ENCODE results near the gene PRKAR1B.
"Not testable (repeated sequence)": the region's sequence is repeated elsewhere in the genome, so short reads cannot be mapped to it uniquely, and the experiment has no call there.

The PRKAR1B gene

DNA sequence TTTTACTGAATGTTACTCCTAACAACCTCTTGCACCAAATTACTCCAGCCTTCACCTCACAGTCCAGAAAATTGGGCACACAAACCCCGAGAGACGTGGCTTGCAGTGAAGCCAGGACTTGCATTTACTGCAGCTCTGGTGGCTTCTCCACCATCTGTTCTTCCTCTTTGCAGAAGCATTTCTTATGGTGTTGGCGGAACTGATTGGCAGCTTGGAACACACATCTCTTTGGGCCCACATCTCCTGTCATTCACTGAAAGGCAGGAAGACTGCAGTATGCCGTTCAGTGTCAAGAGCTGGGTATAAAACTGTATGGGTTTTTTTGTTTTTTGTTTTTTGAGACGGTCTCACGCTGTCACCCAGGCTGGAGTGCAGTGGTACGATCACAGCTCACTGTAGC is 38.3 kb upstream of the PRKAR1B start:
- DNase-seq (ENCODE audit: insufficient read length, low spot score) (no peak), FAIRE-seq (no peak)
- TF ChIP-seq POLR2A (IDR thresholded peaks at IDR 0.05; ENCODE audit: low read depth, low read length), result no peak

DNA sequence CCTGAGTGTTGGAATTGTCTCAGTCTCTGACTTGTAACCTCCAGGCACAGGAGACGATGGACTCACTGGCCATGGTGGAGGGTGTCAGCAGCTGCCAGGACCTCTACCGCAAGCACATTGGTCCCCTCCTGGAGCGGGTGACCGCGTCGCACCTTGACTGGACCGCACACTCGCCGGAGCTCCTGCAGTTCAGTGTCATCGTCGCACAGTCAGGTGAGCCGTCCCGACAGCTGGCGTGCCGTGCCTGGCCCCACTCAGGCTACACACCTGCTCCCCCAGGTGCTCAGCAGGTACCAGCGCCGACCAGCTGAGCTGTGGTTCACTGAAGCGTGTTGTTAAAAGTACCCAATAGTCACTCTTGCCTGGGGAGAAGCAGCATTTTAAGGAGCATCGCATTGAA is 36.7 kb upstream of the PRKAR1B start:
- DNase-seq (ENCODE audit: insufficient read length, low spot score) (no peak), FAIRE-seq (no peak)
- TF ChIP-seq POLR2A (IDR thresholded peaks at IDR 0.05; ENCODE audit: low read depth, low read length), result no peak

DNA sequence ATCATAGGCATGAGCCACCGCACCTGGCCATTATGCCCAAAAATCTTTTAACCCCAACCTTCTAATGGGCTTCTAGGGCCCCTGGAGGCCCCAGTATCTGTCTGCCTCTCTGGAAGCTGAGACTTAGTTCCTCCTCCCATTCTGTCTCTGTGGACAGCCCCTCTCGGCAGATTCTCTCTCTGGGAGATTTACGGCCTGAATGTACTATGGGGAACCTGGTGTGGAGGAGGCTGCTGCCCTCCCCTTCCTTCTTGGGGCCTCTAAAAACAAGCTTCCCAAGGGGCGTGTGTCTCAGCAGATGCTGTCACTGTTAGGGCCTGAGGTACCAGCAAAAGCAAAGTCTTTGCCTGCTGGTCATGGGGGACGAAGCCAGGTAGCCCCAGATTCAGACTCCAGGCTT is 35.8 kb upstream of the PRKAR1B start:
- no peak for FAIRE-seq
- no peak for TF ChIP-seq POLR2A (IDR thresholded peaks at IDR 0.05; ENCODE audit: low read depth, low read length)
- no peak for DNase-seq (ENCODE audit: insufficient read length, low spot score)

DNA sequence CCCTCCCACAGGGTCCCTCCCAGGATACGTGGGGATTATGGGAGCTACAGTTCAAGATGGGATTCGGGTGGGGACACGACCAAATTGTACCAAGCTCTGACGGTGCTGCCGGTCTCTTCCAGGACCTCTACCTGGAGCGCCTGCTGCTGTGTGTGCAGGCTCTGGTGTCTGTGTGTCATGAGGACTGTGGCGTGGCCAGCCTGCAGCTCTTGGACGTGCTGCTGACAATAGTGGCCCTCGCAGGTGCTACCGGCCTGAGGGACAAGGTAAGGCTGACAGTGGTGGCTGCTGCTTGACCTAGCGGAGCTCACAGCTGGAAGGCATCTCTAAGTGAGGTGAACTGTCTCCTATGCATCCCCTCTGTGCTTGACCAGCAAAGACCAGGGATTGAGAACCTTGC is 34.5 kb upstream of the PRKAR1B start:
- FAIRE-seq, result no peak
- TF ChIP-seq POLR2A (IDR thresholded peaks at IDR 0.05; ENCODE audit: low read depth, low read length), result no peak
- no peak for DNase-seq (ENCODE audit: insufficient read length, low spot score)

DNA sequence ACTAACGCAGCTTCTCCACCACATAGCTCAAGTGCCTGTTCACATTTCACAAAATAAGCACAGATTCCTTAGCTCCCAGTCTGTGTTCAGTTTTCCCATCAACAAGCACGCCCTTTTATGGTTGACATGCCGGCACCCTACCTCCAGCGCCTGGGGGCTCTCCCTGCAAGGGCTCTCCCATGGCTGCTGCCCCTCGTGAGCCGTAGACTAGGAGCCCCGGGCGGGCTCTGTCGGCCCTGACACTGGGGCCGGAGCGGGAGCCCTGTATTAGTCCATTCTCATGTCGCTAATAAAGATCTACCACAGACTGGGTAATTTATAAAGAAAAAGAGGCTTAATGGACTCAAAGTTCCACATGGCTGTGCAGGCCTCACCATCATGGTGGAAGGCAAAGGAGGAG is 34.0 kb upstream of the PRKAR1B start:
- no peak for TF ChIP-seq POLR2A (IDR thresholded peaks at IDR 0.05; ENCODE audit: low read depth, low read length)
- FAIRE-seq (no peak), DNase-seq (ENCODE audit: insufficient read length, low spot score) (no peak)

DNA sequence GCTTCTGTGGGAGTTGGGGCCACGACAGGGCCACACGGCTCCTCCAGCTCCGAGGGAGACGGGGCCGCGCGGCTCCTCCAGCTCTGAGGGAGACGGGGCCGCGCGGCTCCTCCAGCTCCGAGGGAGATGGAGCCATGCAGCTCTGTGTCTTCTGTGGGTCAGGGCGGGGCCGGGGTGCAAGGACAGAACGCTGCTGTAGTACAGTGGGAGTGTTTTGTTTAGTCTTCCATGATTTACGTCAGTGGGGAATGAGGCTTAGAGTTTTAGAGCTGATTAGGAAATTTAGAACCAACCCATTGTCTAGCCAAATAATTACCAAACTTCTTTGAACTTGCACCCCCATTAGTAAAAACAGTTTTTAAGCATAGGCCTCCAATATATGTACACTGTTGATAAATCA is 32.9 kb upstream of the PRKAR1B start:
- FAIRE-seq (no peak), DNase-seq (ENCODE audit: insufficient read length, low spot score) (no peak)
- TF ChIP-seq POLR2A (IDR thresholded peaks at IDR 0.05; ENCODE audit: low read depth, low read length), result no peak

DNA sequence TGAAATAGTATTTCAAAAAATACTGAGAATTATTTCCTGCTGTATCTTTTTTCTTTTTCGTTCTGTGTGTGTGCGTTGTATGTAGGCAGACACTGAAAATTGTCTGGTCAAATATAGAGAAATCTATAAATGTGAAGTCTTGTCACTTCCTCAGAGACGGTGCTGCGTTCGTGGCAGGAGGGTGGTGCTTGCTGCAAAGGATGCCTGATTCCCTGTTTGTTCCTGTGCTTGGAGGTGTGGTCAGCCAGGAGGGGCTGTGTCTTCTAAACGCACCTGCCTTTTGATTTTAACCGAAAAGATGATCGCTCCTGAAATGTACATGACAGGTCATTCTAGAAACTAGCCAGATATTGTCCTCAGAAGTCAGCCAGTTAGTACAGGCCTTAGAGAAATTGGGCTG is 32.5 kb upstream of the PRKAR1B start:
- no peak for TF ChIP-seq POLR2A (IDR thresholded peaks at IDR 0.05; ENCODE audit: low read depth, low read length)
- no peak for DNase-seq (ENCODE audit: insufficient read length, low spot score)
- no peak for FAIRE-seq

DNA sequence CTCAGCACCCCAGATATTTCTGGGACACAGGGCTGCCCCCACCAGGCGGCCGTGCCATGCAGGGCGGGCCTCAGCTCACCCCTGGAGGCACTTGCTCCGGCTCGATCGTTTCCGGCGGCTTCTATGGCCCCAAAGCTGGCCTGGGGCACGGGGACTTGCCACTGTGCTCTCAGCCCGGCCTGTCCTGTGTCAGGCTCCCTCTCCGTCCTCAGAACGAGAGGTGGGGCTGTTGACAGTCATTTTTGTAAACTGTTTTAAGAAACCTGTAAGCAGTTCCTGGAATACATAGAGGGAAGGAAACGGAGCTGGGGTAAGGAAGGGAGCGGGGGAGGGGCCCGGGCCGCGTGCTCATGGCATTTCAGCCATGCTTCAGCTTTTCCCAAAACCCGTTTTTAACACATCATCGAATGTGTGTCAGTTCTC is 30.7 kb upstream of the PRKAR1B start:
- no peak for FAIRE-seq
- no peak for TF ChIP-seq POLR2A (IDR thresholded peaks at IDR 0.05; ENCODE audit: low read depth, low read length)
- DNase-seq (ENCODE audit: insufficient read length, low spot score), result no peak

DNA sequence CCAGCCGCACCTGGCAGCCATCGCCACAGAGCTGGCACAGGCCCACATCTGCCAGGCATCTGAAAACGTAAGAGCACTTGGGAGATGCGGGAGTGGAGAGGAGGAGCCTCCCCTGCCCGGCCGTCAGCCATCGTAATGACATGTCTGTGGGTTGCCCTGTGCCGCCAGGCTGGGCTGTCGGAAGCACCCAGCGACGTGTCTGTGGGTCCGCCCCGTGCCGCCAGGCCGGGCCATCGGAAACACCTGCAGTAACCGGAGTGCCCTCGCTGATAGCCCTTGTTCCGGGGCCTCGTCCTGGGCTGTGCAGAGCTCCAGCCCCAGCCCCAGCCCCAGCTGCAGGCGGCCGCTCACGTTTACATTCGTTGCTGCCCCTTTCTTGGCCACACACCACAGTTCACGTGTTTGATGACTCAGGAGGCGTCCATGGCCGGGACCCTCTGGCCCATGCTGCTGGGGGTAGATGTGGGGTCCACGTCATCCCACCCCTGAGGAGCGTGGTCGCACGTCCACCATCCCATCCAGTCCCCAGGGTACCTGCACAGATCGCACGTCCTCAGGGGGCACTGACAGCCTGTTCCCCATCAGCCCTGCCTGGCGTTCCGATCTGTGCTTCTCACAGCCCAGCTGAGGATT is 30.0 kb upstream of the PRKAR1B start:
- no peak for DNase-seq (ENCODE audit: insufficient read length, low spot score)
- FAIRE-seq, result no peak
- TF ChIP-seq POLR2A (IDR thresholded peaks at IDR 0.05; ENCODE audit: low read depth, low read length), result no peak

DNA sequence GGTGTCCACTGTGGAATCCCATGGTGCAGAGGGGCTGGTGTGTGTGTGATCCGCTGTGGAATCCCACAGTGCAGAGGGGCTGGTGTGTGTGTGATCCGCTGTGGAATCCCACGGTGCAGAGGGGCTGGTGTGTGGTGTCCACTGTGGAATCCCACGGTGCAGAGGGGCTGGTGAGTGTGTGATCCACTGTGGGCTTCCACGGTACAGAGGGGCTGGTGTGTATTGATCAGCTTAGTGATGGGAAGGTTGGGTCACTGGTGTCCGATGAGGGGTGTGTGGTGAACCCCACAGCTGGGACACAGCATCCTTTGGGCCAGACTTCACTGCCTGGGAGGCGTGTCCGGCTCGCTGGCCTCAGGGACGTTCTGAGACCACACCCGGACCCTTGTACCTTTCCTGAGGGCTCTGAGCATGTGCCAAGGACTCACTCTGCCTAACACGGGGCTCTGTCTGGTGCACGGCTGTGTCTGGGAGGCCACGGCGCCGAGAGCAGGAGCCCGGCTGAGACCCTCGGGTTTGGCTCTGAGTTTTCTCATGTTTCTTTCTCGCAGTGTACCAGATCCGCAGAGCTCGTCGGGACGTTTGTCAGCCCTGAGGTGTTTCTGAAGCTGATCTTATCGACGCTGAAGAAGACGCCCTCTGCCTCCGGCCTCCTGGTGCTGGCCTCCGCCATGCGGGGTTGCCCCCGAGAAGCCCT is 29.3 kb upstream of the PRKAR1B start:
- TF ChIP-seq POLR2A (IDR thresholded peaks at IDR 0.05; ENCODE audit: low read depth, low read length), result no peak
- no peak for FAIRE-seq
- DNase-seq (ENCODE audit: insufficient read length, low spot score), result no peak

DNA sequence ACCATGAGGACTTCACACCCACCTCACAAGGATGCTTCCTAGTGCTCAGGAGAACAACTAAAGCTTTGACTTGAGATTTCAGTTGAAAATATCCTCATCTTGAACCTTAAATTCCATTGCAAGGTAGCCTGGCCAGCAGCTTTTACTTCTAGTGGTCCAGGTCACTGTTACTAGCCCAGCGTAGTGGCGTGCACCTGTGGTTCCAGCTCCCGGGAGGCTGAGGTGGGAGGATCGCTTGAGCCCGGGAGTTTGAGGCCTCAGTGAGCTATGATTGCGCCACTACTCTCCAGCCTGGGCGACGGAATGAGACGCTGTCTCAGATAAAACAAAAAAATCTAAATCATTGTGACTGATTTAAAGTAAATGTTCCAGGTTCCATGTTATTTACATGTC is 28.3 kb upstream of the PRKAR1B start:
- no peak for TF ChIP-seq POLR2A (IDR thresholded peaks at IDR 0.05; ENCODE audit: low read depth, low read length)
- FAIRE-seq, result no peak
- no peak for DNase-seq (ENCODE audit: insufficient read length, low spot score)

DNA sequence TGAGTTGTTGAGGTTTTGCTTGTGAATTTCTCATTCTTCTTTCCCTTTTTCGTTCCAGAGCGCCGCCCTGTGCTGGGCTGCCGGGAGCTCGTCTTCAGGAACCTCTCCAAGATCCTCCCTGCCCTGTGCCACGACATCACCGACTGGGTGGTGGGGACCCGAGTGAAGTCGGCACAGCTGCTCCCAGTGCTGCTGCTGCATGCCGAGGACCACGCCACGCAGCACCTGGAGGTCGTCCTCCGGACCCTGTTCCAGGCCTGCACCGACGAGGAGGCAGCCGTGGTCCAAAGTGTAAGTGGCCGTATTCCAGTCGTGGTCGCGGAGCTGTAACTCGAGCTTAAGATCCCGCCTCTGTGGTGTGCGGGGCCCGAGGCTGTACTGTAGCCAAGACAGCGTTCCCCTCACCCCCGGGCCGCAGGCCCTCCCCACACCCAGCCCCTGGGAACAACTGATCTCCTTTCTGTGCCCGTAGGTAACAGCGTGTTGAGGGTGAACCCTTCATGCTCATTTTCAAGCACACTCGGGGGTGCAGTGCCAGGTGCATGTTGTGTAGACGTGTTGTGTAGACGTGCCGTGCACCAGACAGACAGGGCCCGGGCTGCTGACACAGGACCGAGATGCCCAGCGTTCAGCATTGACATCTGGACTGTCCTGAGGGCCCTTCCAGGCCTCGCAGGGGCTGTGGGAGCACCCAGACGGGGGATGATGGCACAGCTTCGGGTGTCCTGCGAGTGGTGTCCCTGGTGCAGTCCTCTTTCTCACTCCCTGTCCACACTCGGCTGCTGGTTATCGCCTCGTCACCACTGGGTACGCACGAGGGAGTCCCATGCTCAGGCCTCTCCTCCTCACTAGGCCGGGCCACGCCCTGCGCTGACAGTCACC is 27.7 kb upstream of the PRKAR1B start:
- FAIRE-seq (no peak), DNase-seq (ENCODE audit: insufficient read length, low spot score) (no peak)
- TF ChIP-seq POLR2A (IDR thresholded peaks at IDR 0.05; ENCODE audit: low read depth, low read length), result no peak

DNA sequence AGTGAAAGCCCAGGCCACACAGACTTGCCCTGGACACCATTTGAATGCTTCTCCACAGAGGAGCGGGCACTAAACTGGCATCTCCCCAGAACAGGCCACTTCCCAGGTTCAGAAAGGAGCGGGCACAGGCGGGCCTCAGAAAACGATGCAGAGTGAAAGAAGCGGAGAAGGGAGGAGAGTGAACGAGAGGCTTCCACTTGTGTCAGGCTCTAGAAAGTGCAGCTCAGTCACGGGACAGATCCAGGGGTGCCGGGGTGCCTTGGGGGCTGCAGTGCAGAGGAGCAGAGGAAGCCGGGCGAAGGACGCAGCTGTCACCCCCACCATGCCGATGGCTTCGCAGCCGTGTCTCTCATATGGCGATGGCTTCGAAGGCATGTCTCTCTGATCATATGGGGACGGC is 26.1 kb upstream of the PRKAR1B start:
- DNase-seq (ENCODE audit: insufficient read length, low spot score) (no peak), FAIRE-seq (no peak)
- no peak for TF ChIP-seq POLR2A (IDR thresholded peaks at IDR 0.05; ENCODE audit: low read depth, low read length)

DNA sequence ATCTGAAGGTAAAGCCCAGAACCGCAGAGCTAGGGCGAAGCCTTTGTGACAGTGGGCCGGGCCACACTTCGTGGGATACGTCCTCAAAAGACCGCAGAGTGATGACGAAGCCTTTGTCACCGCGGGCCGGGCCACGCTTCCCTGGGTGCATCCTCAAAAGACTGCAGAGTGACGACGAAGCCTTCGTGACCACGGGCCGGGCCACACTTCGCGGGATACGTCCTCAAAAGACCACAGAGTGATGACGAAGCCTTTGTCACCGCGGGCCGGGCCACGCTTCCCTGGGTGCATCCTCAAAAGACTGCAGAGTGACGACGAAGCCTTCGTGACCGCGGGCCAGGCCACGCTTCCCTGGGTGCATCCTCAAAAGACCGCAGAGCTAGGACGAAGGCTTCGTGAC is 25.2 kb upstream of the PRKAR1B start:
- DNase-seq (ENCODE audit: insufficient read length, low spot score); FAIRE-seq: not testable (repeated sequence)

DNA sequence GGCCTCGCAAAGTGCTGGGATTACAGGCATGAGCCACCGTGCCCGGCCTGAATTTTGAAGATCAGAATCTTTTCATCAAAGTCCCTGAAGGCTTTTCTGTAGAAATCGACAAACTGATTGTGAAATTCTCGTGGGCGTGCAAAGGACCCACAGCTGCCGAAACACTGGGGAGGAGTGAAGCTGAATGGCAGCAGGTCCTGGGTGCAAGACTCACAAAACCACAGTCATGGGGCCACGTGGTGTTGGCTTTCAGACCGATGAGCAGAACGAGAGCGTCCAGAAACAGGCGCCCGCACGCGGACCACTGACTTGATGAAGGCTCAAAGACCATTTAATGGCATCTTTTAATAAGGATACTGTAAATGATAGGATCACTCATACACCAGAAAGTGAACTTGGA is 24.7 kb upstream of the PRKAR1B start:
- TF ChIP-seq POLR2A (IDR thresholded peaks at IDR 0.05; ENCODE audit: low read depth, low read length), result no peak
- FAIRE-seq (no peak), DNase-seq (ENCODE audit: insufficient read length, low spot score) (no peak)

Measured in H54 (cell line).